Activated CD4-positive, alpha-beta T cell treated with anti-CD3 and anti-CD28 coated beads, Interleukin-2, amount 50 U/mL, for 24 hours (primary cell): Measurements from ENCODE around the gene DHRS9.

ENCODE experiments used
- DNase-seq, 2 donors: peaks; one replicate each; pipeline ENCODE4 v3.0.0-alpha.2; 2020; ENCODE audit warnings: low read depth in 1 of 2, low spot score in 1 of 2

Gene DHRS9

DNA sequence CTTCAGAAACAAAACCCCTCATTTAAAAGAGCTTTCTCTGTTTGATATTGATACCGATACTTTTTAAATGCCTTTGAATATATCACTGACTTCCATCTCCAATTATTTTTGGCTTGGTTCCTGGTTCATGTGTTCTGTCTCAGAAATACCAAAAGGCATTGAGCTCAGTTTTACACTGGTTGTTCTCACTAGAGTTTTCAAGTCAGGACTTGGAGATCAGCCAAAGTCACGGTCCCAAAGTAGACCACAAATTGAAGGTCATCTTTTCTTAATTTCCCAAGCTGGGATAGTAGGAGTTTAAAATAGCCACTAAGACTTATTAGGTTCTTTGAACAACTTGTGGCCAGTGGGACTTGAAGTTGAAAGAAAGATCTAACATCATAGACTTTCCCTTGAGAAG, 24.2 kb downstream of the DHRS9 start:
- DNase-seq, result no peak

GRCh38 chr2:169094676-169095075, 25.3 kb downstream of the DHRS9 start:
- DNase-seq, result no peak

DNA sequence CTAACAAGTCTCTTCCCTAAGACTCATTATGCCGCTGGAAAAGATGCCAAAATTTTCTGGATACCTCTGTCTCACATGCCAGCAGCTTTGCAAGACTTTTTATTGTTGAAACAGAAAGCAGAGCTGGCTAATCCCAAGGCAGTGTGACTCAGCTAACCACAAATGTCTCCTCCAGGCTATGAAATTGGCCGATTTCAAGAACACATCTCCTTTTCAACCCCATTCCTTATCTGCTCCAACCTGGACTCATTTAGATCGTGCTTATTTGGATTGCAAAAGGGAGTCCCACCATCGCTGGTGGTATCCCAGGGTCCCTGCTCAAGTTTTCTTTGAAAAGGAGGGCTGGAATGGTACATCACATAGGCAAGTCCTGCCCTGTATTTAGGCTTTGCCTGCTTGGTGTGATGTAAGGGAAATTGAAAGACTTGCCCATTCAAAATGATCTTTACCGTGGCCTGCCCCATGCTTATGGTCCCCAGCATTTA, 26.3 kb downstream of the DHRS9 start:
- no peak for DNase-seq

- DNase-seq, result no peak
These were observed 35.5 kb downstream of the DHRS9 start for GRCh38 chr2:169104848-169105247.

DNA sequence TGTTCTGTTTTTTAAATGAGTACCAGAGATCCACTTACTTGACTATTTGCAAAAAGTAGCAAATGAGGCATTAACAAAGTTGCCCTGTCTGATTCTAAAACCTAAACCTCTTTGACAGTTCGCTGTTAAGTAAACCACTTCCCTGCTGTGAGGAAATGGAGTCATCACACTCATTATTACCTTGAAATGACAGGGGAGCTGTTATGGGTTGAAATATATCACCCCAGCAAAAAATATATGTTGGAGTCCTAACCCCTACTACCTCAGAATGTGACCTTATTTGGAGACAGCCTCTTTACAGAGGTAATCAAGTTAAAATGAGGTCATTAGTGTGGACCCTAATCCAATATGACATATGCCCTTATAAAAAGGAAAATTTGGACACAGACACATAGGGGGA, 36.1 kb downstream of the DHRS9 start:
- no peak for DNase-seq

DNA sequence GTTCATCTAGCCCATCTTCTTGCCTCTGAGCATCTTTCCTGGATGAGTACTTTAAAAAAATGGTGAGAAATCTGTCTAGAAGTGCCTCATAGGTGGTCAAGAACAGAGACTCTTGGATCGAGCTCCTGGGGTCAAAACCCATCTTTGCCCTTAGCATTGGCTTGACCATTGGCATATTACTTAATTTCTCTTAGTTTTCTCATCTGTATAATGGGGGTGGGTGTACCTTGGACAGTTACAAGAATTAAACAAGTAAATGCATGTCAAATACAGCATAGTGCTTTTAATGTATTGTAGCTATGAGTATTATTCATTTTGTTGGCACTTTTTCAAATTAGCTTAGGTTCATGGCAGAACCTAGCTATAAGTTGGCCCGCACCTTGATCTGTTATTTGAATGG, 36.8 kb downstream of the DHRS9 start:
- no peak for DNase-seq

GRCh38 chr2:169106563-169107545, 37.5 kb downstream of the DHRS9 start:
- no peak for DNase-seq

GRCh38 chr2:169107645-169108044, 38.3 kb downstream of the DHRS9 start:
- DNase-seq, result no peak

GRCh38 chr2:169108099-169108884, 38.9 kb downstream of the DHRS9 start:
- no peak for DNase-seq

GRCh38 chr2:169109502-169110409, 40.4 kb downstream of the DHRS9 start:
- peak; percentile 42 to 70 for DNase-seq

DNA sequence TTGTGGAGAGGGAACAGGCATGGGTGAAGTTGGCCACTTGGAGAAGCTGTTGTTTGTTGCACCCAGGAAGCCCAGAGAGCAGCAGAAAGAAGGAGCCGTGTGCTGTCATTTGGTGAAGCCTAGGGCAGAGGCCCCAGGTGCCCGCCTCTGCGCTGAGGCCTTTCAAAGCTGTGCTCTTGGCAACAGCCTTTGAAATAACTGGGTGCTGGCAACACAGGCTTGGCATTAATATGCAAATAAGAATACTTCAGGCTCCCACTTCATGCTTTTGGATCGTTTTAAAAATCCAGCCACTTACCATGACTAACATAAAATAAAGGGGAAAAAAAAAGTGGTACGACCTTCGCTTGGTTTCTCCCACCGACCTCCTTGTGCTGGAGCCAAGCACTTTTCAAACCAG, 41.1 kb downstream of the DHRS9 start:
- no peak for DNase-seq

DNA sequence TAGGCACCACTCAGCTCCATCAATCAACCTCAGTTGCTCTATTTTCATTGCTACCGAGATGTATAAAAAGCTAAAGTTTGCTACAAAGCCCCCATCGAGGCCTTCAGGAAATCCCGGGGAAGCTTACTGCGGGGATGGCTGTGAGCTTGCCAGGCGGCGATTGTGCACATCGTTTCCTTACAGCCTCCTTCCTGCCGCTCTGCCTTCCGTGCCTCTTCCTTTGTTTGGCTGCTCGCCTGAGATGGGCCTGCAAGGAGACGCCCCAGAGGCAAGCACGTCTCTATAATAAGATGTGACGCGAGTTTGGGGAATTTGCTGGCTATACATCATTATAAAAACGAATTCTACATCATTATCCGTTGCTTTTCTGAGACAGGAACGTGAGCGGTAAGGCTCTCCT, 41.6 kb downstream of the DHRS9 start:
- no peak for DNase-seq

DNA sequence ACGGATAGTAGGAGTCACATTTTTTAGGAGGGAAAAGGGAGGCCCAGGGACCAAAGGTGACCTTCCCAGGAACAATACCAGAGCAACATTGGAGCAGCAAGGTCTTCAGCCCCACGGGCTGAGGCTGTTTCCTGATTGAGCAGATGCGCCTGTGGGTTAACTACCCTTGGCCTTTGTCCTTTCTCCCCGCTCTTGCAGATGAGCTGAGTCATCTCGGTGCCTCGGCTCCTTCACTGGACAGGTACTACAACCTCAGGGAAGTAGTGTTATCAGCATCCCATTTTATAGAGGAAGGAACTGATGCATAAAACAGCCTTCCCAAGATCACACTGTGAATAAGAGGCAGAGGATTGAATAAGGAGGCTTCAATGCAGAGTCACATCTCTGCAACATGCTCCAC, 43.5 kb downstream of the DHRS9 start:
- no peak for DNase-seq

GRCh38 chr2:169114056-169114455, 44.7 kb downstream of the DHRS9 start:
- no peak for DNase-seq

DNA sequence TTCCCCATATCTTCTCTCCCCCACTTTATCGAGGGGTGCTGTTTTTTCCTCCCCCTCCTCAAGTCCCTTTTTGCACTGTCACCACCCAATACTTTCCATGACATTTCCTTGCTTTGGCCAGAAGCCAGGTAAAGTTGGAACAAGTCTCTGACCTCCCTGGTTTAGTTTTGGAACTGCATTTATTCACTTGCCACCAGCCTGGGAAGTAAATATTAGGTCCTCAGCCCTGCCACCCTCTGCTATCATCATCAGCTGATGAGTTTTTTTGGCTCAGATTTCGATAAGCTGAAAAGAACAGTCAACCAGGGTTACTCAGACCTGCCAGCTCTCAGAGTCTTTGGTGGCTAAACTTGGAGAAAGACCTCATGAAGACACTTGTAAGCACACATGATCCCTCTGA, 47.0 kb downstream of the DHRS9 start:
- no peak for DNase-seq

DNA sequence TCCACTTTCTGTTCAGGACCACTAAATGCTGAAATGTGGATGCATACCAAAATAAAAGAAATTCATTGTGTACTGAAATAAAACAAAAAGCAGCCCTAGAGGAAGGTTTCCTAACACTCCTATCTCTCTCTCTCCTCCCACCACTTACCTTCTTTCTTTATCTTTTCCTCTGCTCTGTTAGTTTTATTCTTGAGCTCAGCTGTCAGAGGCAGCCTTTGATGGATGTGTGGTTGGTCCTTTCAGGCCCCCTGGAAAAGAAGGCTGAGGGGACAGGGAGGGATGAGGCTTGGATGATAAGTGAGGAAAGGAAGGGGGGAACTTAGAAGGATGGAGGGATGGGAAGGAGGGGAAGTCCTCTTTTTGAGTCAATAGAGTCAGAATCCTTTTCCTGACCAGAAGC, 47.6 kb downstream of the DHRS9 start:
- DNase-seq, result no peak

DNA sequence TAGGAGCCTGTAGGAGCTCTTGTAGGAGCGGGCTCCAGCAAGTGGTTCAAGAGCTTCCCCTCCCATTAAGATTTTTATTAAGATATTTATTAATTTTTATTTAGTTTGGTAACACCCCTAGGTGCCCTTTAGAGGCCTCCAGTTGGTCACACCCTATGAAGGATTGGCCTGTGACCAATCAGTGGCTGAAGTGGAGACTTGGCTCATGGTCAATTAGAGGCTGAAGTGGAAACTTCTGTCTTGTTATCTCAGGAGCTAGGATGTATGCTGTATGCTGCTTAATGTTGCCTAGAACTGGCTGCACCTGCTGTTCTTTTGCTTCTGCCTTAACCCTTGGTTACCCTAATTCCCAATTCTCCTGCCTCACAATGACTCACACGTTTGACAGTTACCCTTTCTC, 48.7 kb downstream of the DHRS9 start:
- no peak for DNase-seq

DNA sequence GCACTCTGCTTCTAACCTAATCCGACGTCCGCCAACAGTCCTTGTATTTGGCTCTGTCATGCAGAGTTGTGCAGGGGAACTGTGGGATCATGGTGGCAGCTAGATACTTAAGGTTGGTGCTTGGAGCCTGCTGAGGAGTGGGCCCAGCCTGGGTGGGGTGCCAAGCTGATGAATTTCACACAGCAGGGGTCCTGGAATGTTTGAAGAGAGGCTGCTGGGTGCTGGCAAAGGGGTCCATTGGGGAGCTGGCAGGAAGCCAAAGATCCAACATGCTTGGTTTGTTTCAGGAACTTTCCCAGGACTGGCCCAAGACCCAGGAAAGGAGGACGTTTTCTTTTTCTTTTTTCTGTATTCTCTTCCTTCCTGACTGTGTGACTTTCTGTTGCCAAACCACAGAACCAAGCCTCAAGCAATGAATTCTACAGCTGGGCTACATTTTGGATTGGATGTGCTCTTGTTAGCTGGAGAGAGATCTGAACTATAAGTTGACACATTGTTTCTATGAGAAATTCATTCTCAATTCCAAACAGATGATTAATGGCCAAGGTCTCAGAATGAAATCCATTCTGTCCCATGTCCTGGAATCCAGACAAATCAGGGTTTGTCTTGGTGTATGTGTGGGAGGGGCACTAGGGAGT, 49.9 kb downstream of the DHRS9 start:
- DNase-seq, result no peak

DNA sequence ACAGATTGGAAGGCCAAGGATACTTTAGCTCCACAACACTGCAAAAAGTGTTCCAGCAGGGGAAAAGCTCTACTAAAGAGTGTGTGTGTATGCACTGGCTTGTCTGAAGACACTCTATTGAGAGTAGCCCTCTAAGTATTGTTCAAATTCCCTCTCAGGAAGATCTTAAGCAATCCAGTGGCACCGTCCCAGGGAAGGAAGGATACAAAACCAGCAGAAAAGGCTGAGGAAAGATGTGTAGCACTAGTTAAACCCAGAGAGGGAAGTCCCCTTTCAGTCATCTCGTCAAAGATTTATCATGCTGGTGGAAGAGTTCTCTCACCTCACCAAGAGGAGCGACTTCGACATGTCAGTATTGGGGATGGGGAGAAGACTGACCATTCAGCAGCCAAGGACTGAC, 50.5 kb downstream of the DHRS9 start:
- DNase-seq, result no peak

DNA sequence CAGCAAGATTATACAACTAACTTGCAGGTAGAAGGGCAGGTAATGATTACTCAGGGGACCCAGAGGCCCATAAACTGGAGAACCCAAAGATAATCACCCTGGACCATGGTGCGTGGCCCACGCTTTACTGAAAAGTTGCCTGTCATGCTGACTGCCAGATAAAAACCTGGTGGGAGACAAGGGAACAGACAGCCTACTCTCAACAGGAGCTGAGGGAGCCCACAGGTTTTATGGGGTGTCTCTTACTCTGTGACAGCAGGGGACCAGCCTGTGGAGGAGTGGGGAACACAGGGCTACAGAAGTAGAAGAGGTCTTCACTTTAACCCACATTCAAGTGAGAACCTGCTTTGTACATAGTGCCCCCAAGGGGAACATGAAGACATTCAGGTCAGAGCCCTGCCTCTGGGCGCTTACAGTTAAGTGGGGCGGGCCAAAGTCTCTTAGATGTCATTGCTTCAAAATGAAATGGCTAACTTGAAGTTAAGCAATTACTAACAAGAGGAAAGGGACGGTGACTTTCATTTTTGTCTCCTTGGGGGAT, 60.4 kb downstream of the DHRS9 start:
- no peak for DNase-seq
